Adipocyte (in vitro differentiated cells): ENCODE data around the gene G6PC1.
"Not testable (repeated sequence)": the region's sequence is repeated elsewhere in the genome, so short reads cannot be mapped to it uniquely, and the experiment has no call there.

Source experiments
- DNase-seq: peaks from one replicate; pipeline ENCODE4 v3.0.0-alpha.2; 2015; ENCODE audit warnings: low read depth
- H3K27me3 ChIP-seq: replicated peaks from 2 replicates; pipeline ENCODE4 v1.7.0; 2013; ENCODE audit warnings: mild to moderate bottlenecking, low read length, moderate library complexity; ENCODE audit not compliant: control insufficient read depth, insufficient read depth
- H3K36me3 ChIP-seq: 2 replicates; pipeline ENCODE4 v1.7.0; 2013; ENCODE audit warnings: low read length, mild to moderate bottlenecking, moderate library complexity; ENCODE audit not compliant: control insufficient read depth, insufficient read depth, severe bottlenecking
- H3K4me1 ChIP-seq: 2 replicates; pipeline ENCODE4 v1.7.0; 2013; ENCODE audit warnings: mild to moderate bottlenecking, low read length, moderate library complexity; ENCODE audit not compliant: control insufficient read depth, insufficient read depth
- H3K4me3 ChIP-seq: 2 replicates; pipeline ENCODE4 v1.7.0; 2013; ENCODE audit warnings: mild to moderate bottlenecking, low read length, moderate library complexity
- H3K9ac ChIP-seq: 2 replicates; pipeline ENCODE4 v1.7.0; 2013; ENCODE audit warnings: mild to moderate bottlenecking, low read length, moderate library complexity
- H3K9me3 ChIP-seq: 2 replicates; pipeline ENCODE4 v1.7.0; 2013; ENCODE audit warnings: mild to moderate bottlenecking, low read length, moderate library complexity; ENCODE audit not compliant: control insufficient read depth

G6PC1 gene

GRCh38 chr17:42922294-42922693 lies 21.7 kb downstream of the G6PC1 start:
- H3K9me3 ChIP-seq: no peaks in the 10 kb centered on the region
- H3K4me3 ChIP-seq: no peak overlapping the region
- no peaks in the 10 kb centered on the region for H3K36me3 ChIP-seq
- H3K27me3 ChIP-seq: no peaks in the 10 kb centered on the region
- no peak for DNase-seq
- H3K4me1 ChIP-seq: peaks cover 30% of the 10 kb centered on the region
- H3K9ac ChIP-seq: peak overlapping the region; percentile 16

- not testable (repeated sequence) for H3K36me3 ChIP-seq, H3K4me3 ChIP-seq, DNase-seq, H3K9me3 ChIP-seq, H3K27me3 ChIP-seq
- Histone ChIP-seq H3K9ac (peak overlapping the region; percentile 51), H3K4me1 (peaks cover 32% of the 10 kb centered on the region)
These were observed 22.9 kb downstream of the G6PC1 start for GRCh38 chr17:42923472-42923871.

- H3K27me3 ChIP-seq: no peaks in the 10 kb centered on the region
- H3K9me3 ChIP-seq: no peaks in the 10 kb centered on the region
- peaks cover 35% of the 10 kb centered on the region for H3K4me1 ChIP-seq
- no peak overlapping the region for H3K4me3 ChIP-seq
- no peak for DNase-seq
- H3K9ac ChIP-seq: no peak overlapping the region
- no peaks in the 10 kb centered on the region for H3K36me3 ChIP-seq
These were observed 24.3 kb downstream of the G6PC1 start for GRCh38 chr17:42924891-42925290.

- Histone ChIP-seq H3K27me3 (peaks cover 5% of the 10 kb centered on the region), H3K4me3 (peak overlapping the region; percentile 18), H3K4me1 (peaks cover 14% of the 10 kb centered on the region), H3K9ac (peak overlapping the region; percentile 66), H3K9me3 (no peaks in the 10 kb centered on the region), H3K36me3 (no peaks in the 10 kb centered on the region)
- peak; percentile 70 for DNase-seq
These were observed 28.3 kb downstream of the G6PC1 start for GRCh38 chr17:42928714-42929496.

- Histone ChIP-seq H3K4me1 (peaks cover 14% of the 10 kb centered on the region), H3K36me3 (no peaks in the 10 kb centered on the region), H3K9me3 (no peaks in the 10 kb centered on the region), H3K27me3 (peaks cover 7% of the 10 kb centered on the region), H3K4me3 (no peak overlapping the region), H3K9ac (peak overlapping the region; percentile 66)
- DNase-seq: no peak
These were observed 28.9 kb downstream of the G6PC1 start for GRCh38 chr17:42929497-42929844.

- DNase-seq: peak; percentile 83
- no peaks in the 10 kb centered on the region for H3K4me1 ChIP-seq
These were observed 37.4 kb downstream of the G6PC1 start for GRCh38 chr17:42937712-42938596.

GRCh38 chr17:42944211-42944610 lies 43.6 kb downstream of the G6PC1 start:
- Histone ChIP-seq H3K9me3 (no peaks in the 10 kb centered on the region), H3K9ac (no peak overlapping the region), H3K4me3 (no peak overlapping the region), H3K4me1 (peaks cover 16% of the 10 kb centered on the region), H3K36me3 (peaks cover 8% of the 10 kb centered on the region), H3K27me3 (peaks cover 2% of the 10 kb centered on the region)
- DNase-seq: peak; percentile 31

More at GRCh38 chr17:42937712-42938596, 37.4 kb downstream of the G6PC1 start:
- H3K9ac ChIP-seq: no peak overlapping the region
- H3K4me3 ChIP-seq: no peak overlapping the region
- no peaks in the 10 kb centered on the region for H3K9me3 ChIP-seq
- H3K27me3 ChIP-seq: peaks cover 9% of the 10 kb centered on the region
- H3K36me3 ChIP-seq: no peaks in the 10 kb centered on the region

GRCh38 chr17:42946812-42947211 lies 46.2 kb downstream of the G6PC1 start:
- Histone ChIP-seq H3K4me1 (peaks cover 16% of the 10 kb centered on the region), H3K36me3 (peaks cover 30% of the 10 kb centered on the region), H3K4me3 (no peak overlapping the region), H3K9ac (no peak overlapping the region), H3K27me3 (no peaks in the 10 kb centered on the region), H3K9me3 (no peaks in the 10 kb centered on the region)
- DNase-seq: no peak

- no peaks in the 10 kb centered on the region for H3K27me3 ChIP-seq
- H3K9me3 ChIP-seq: no peaks in the 10 kb centered on the region
- peaks cover 21% of the 10 kb centered on the region for H3K4me1 ChIP-seq
- no peak for DNase-seq
- H3K36me3 ChIP-seq: peaks cover 61% of the 10 kb centered on the region
- no peak overlapping the region for H3K4me3 ChIP-seq
- no peak overlapping the region for H3K9ac ChIP-seq
These were observed 49.6 kb downstream of the G6PC1 start for GRCh38 chr17:42950044-42950783.
